ENCODE measurements around the gene CLEC12A. TPM values are rescaled to one million over a fixed set of nuclear protein-coding genes. Genes with fewer than 3 reads are reported as not detected.

CLEC12A gene
- total and polyA plus RNA-seq, 2 of the 13 experiments (the other 11 are each of a cell fraction or from before 2014, with no cell fraction given) = not detected

GRCh38 chr12:9922429-9922828 lies 48.8 kb upstream of the CLEC12A start:
- Histone ChIP-seq H3K27me3 (ENCODE audit: control insufficient read depth in 1 of 2, insufficient read depth in 2 of 2, low read length in 2 of 2) (no peaks in the 10 kb centered on the region), H3K27ac (ENCODE audit: extremely low read length, insufficient read depth, low read length) (no peak overlapping the region), H3K9me3 (ENCODE audit: low read length) (no peaks in the 10 kb centered on the region), H3K9ac (ENCODE audit: insufficient read depth, low read depth, low read length) (no peak overlapping the region), H4K20me1 (ENCODE audit: insufficient read depth, low read length) (no peaks in the 10 kb centered on the region), H3K79me2 (ENCODE audit: insufficient read depth, low read length) (no peaks in the 10 kb centered on the region), H3K4me1 (ENCODE audit: insufficient read depth, low read length) (no peaks in the 10 kb centered on the region), H3K4me2 (ENCODE audit: low read depth, low read length) (no peak overlapping the region), H3K36me3 (replicated peaks in 1 of 2; ENCODE audit: control insufficient read depth in 1 of 2, insufficient read depth in 2 of 2, low read length in 2 of 2) (no peaks in the 10 kb centered on the region), H2AFZ (ENCODE audit: low read length) (no peak overlapping the region), H3K4me3 (replicated peaks in 1 of 3; ENCODE audit: insufficient read depth in 1 of 3, low read depth in 2 of 3, low read length in 3 of 3) (no peak overlapping the region)
- intact Hi-C loops (cut with micrococcal nuclease; ENCODE audit: unreplicated experiment) = no loop called here
- FAIRE-seq (no peak), ATAC-seq (no peak), DNase-seq (ENCODE audit: low spot score) (no peak)
- WGBS (ENCODE audit: low lambda C conversion rate) = 3% methylated on average over 1 of the region's 1 CpG
- ChIA-PET CTCF (ENCODE audit: low intra/inter-chr PET ratio, low total read pairs) (no interaction called here), POLR2A (no interaction called here)
- no TSS peak for BruUV-seq (replicated peaks)
- in situ Hi-C loops (cut with HindIII; ENCODE audit: extremely low pct_ligation_motif_present, low pct_unique_long_range_greater_than_20kb) = no loop called here
- TF ChIP-seq, protein P1, sequence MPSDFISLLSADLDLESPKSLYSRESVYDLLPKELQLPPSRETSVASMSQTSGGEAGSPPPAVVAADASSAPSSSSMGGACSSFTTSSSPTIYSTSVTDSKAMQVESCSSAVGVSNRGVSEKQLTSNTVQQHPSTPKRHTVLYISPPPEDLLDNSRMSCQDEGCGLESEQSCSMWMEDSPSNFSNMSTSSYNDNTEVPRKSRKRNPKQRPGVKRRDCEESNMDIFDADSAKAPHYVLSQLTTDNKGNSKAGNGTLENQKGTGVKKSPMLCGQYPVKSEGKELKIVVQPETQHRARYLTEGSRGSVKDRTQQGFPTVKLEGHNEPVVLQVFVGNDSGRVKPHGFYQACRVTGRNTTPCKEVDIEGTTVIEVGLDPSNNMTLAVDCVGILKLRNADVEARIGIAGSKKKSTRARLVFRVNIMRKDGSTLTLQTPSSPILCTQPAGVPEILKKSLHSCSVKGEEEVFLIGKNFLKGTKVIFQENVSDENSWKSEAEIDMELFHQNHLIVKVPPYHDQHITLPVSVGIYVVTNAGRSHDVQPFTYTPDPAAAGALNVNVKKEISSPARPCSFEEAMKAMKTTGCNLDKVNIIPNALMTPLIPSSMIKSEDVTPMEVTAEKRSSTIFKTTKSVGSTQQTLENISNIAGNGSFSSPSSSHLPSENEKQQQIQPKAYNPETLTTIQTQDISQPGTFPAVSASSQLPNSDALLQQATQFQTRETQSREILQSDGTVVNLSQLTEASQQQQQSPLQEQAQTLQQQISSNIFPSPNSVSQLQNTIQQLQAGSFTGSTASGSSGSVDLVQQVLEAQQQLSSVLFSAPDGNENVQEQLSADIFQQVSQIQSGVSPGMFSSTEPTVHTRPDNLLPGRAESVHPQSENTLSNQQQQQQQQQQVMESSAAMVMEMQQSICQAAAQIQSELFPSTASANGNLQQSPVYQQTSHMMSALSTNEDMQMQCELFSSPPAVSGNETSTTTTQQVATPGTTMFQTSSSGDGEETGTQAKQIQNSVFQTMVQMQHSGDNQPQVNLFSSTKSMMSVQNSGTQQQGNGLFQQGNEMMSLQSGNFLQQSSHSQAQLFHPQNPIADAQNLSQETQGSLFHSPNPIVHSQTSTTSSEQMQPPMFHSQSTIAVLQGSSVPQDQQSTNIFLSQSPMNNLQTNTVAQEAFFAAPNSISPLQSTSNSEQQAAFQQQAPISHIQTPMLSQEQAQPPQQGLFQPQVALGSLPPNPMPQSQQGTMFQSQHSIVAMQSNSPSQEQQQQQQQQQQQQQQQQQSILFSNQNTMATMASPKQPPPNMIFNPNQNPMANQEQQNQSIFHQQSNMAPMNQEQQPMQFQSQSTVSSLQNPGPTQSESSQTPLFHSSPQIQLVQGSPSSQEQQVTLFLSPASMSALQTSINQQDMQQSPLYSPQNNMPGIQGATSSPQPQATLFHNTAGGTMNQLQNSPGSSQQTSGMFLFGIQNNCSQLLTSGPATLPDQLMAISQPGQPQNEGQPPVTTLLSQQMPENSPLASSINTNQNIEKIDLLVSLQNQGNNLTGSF (CRISPR knock-in tag; IDR thresholded peaks at IDR 0.05) = no peak
- TF ChIP-seq NFYC (CRISPR knock-in tag; IDR thresholded peaks at IDR 0.05) = no peak

Data from HepG2 (cell line).